ENCODE results near the gene NFKBIL1.

DNA sequence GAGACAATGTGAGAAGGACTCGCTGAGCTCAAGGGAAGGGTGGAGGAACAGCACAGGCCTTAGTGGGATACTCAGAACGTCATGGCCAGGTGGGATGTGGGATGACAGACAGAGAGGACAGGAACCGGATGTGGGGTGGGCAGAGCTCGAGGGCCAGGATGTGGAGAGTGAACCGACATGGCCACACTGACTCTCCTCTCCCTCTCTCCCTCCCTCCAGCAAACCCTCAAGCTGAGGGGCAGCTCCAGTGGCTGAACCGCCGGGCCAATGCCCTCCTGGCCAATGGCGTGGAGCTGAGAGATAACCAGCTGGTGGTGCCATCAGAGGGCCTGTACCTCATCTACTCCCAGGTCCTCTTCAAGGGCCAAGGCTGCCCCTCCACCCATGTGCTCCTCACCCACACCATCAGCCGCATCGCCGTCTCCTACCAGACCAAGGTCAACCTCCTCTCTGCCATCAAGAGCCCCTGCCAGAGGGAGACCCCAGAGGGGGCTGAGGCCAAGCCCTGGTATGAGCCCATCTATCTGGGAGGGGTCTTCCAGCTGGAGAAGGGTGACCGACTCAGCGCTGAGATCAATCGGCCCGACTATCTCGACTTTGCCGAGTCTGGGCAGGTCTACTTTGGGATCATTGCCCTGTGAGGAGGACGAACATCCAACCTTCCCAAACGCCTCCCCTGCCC lies 29.6 kb downstream of the NFKBIL1 start:
- TF ChIP-seq, protein P1, sequence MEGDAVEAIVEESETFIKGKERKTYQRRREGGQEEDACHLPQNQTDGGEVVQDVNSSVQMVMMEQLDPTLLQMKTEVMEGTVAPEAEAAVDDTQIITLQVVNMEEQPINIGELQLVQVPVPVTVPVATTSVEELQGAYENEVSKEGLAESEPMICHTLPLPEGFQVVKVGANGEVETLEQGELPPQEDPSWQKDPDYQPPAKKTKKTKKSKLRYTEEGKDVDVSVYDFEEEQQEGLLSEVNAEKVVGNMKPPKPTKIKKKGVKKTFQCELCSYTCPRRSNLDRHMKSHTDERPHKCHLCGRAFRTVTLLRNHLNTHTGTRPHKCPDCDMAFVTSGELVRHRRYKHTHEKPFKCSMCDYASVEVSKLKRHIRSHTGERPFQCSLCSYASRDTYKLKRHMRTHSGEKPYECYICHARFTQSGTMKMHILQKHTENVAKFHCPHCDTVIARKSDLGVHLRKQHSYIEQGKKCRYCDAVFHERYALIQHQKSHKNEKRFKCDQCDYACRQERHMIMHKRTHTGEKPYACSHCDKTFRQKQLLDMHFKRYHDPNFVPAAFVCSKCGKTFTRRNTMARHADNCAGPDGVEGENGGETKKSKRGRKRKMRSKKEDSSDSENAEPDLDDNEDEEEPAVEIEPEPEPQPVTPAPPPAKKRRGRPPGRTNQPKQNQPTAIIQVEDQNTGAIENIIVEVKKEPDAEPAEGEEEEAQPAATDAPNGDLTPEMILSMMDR (IDR thresholded peaks at IDR 0.05; ENCODE audit: poor library complexity) = no peak
- no peak for TF ChIP-seq EZH2phosphoT487 (IDR thresholded peaks at IDR 0.05; ENCODE audit: low read depth, severe bottlenecking, unreplicated experiment)

Measured in hepatocyte (in vitro differentiated cells).